Cardiac septum (tissue), 1 donor: ENCODE data around the gene TUNAR. TPM values are rescaled to one million over a fixed set of nuclear protein-coding genes. Genes with fewer than 3 reads are reported as not detected.
"Not testable (repeated sequence)": the region's sequence is repeated elsewhere in the genome, so short reads cannot be mapped to it uniquely, and the experiment has no call there.

Experiments used
- DNase-seq: peaks from one replicate; pipeline ENCODE4 v3.0.0-alpha.2; 2020; ENCODE audit warnings: low spot score
- intact Hi-C: fragments of 100-400 bp; cut with DNase I; formaldehyde crosslinking; loops from one replicate; pipeline ENCODE4 v1.14.0; 2022
- total RNA-seq: library from RNA; stranded (reverse); fragmentation: NEBNext Ultra II Directional; extraction: Animal tissue kit (Norgen Biotek cat#: 25700); gene quantifications from one replicate; pipeline ENCODE4 v1.2.1, GENCODE V29; 2021
- donor health status: DM: no; HTN: no; CAD: no.

Gene TUNAR
- total RNA-seq, 1 donor from 2014 or later = not detected

DNA sequence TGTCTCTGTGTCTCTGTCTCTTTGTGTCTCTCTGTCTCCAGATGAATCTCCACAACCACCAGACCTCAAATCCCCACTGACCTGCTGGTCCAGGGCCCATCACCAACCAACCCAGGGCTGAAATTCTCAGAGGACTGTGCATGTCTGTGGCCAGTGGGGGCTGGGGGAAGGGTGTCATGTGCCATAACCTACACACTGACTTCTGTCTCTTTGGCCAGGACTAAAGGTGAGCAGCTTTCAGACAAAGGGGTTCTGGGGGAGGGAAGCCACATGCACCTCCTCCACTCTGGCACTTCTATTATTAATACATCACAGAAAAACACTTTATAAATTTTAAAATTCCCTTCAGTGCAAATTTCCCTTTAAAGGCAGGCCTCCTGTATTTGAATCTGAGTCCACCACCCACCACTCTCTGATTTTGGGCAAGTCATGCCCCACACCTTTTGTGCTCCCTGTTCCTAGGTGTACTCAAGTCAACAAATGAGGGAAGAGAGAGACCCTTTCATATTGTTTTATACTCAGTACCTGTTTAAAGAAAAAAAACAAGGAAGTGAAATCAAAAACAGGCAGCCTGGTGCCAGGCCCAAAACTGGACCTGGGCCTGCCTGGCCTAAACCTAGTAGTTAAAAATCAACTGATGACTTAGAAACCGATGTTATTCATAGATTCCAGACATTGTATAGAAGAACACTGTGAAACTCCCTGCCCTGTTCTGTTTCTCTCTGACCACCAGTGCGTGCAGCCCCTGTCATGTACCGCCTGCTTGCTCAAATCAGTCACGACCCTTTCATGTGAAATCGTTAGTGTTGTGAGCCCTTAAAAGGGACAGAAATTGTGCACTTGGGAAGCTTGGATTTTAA lies 80.2 kb downstream of the TUNAR start:
- no peak for DNase-seq
- intact Hi-C loops = no loop called here

- DNase-seq = no peak
- intact Hi-C loops = no loop called here
These were observed 81.5 kb downstream of the TUNAR start for GRCh38 chr14:95958105-95958504.

GRCh38 chr14:95959317-95959716 lies 82.7 kb downstream of the TUNAR start:
- no peak for DNase-seq
- intact Hi-C loops = no loop called here

DNA sequence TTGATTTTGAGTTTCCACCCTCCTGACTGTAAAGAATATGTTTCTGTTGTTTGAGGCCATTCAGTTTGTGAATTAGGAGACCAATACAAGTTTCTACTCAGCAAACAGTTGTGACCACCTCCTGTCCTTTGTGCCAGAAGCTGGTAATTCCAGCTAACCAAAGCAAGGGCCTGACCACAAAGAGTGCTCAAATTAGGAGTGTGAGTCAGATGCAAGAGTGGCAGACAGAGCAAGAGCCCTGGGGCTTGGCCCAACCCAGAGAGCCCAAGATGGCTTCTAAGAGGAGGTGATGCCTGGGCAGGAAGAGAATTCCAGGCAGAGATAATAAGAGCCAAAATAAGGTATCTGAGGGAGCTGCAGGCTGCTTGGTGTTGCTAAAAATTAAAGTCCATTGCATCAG lies 84.8 kb downstream of the TUNAR start:
- no peak for DNase-seq
- intact Hi-C loops = no loop called here

- intact Hi-C loops = no loop called here
- no peak for DNase-seq
These were observed 88.3 kb downstream of the TUNAR start for GRCh38 chr14:95964901-95965300.

DNA sequence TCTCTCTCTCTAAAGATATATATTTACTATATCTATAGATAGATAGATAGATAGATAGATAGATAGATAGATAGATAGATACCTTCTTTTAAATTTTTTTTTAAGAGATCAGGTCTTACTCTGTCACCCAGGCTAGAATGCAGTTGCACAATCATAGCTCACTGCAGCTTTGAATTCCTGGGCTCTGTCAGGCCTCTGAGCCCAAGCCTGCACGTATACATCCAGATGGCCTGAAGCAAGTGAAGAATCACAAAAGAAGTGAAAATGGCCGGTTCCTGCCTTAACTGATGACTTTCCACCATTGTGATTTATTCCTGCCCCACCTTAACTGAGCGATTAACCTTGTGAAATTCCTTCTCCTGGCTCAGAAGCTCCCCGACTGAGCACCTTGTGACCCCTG lies 91.4 kb downstream of the TUNAR start:
- intact Hi-C loops, DNase-seq: not testable (repeated sequence)

Other genes starting within 250 kb of the TUNAR start
- not detected for gene TCL1B, start 190.4 kb upstream of the TUNAR start, total RNA-seq
- not detected for gene TCL1A, start 162.7 kb upstream of the TUNAR start, total RNA-seq
- 18.9 TPM for gene C14orf132, start 162.5 kb downstream of the TUNAR start, total RNA-seq